HL-60/S4 treated with phorbol 12-myristate 13-acetate at 8.2 ng/mL for 4 days and 3 days (cell line): ENCODE measurements around the gene CADM2.
"Not testable (repeated sequence)": the region's sequence is repeated elsewhere in the genome, so short reads cannot be mapped to it uniquely, and the experiment has no call there.

Experiments used
- in situ Hi-C: fragments of 300-500 bp; cut with MboI; formaldehyde crosslinking; loops from 2 replicates; pipeline ENCODE4 v1.15.0; 2022; ENCODE audit warnings: low sequenced_read_pairs

Gene CADM2

DNA sequence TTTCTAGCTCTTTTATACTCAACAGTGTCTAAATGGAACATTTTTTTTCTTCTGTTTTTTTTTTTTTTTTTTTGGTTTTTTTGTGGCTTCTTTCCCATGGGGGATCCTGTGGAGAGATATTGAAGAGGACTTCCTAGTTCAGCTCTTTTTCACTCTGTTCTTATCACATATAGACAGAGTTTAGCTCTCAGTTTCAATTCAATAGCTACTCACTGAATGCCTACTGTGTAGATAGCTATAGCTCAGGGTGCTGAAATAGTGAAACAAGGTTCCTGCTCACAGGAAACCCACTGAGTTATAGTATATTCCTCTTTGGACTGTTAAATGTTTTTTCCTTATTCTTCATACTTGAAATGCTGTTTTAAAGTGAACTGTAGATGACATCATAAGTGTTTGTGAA lies 918.8 kb downstream of the CADM2 start:
- in situ Hi-C loops: no loop called here

DNA sequence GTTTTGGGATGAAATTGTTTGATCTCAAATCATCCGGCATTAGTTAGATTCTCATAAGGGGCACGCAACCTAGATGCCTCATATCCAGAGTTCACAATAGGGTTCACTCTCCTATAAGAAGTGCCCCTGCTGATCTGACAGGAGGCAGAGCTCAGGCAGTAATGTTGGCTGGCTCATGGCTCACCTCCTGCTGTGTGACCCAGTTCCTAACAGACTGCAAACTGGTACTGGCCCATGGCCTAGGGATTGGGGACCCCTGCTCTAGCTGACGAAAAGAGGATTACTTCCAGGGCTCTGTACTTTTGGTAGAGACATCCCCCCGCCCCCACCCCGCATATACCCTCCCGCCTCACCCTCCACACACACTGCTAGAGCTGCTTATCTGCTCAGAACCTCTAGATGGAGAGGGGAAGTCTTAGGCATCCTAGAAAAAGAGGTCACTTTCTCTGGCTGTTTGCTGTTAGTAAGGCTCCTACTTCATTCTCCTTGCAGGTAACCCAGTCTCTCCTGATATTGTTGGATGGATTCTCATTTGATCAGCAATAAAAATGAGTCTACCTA lies 923.1 kb downstream of the CADM2 start:
- in situ Hi-C loops: no loop called here

DNA sequence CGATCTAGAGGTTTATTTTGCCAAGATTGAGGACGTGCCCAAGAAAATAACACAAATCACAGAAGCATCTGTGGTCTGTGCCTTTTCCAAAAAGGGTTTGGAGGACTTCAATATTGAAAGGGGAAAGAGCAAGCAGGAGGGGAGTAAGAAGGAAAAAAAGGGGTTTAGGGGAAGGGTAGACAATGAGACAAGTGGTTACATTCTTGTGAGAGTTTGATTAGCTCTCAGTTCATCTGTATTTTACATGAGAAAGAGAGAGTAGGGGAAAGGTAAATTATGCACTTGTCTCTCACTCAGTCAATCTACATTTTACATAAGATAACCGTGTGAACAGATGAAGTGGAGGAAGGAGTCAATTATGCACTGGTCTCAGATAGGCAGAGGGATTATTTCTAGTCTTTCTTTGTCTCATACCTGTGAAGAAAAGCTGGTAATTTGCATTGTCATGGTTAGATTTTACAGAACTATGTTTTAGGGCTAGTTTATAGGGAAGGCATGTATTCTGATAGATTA lies 931.3 kb downstream of the CADM2 start:
- in situ Hi-C loops: no loop called here

DNA sequence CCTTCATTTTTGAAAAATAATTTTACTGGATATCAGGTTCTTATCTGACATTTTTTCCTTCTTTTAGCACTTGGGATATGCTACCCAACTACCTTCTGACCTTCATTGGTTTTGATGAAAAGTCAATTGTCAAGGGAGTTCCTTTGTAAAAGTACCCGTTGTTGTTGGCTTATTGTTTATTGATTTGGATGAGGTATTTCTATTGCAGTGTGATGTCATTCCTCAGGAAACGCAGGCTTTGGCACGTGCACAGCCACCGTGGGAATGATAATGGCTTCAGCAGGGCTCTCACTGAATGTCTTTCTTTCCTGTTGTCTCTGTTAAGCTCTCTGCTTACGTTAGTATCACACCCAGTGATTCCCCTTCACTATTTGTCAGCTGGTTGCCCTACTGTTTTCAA lies 944.6 kb downstream of the CADM2 start:
- in situ Hi-C loops: no loop called here

DNA sequence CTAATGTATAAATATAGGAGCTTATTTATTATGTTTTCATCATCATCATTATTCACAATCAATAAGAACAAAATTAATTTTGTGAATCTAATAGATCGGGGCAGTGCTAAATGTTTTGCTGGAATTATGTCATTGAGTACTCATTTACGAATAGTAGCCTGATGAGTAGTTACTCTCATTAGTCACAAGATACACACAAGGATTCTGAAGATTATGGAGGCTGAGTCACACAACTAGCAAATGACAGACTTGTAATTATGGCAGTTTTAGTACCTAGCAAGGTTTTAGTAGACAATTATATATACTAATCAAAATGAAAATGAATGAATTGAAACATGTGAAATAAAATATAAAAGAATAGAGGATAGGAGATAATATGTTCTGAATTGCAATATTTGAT lies 954.2 kb downstream of the CADM2 start:
- in situ Hi-C loops: no loop called here

DNA sequence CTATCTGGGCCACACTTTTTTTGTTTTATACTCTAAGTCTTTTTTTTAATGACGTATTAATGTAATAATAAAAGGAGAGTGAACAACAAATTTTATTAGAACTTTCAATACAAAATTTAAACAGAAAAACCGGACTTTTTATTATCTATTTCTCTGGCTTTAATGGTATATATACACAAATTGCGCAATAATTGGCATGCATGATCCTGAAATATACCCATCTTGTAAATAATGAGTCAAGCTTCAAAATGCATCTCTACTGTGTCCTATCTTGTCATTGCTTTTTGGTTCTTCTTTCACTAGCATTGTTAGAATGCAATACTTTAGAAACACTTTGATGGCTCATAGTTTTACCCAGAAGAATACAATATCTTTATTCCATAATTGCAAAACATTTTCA lies 963.6 kb downstream of the CADM2 start:
- in situ Hi-C loops: no loop called here

DNA sequence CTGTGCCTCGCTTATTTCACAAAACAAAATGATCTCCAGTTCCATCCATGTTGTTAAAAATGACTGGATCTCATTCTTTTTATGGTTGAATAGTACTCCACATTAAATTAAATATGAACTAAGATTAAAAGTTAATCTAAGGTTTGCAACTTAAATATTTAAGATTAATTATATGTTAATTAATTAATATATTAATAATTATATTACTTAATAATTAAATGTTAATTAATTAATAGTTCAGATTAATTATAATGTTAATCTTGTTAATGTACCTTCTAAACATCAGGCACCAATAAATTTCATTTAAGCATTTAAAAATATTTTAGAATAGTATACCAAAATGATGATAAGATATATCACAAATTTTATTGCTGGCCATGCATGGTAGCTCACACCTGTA lies 971.9 kb downstream of the CADM2 start:
- in situ Hi-C loops: no loop called here

DNA sequence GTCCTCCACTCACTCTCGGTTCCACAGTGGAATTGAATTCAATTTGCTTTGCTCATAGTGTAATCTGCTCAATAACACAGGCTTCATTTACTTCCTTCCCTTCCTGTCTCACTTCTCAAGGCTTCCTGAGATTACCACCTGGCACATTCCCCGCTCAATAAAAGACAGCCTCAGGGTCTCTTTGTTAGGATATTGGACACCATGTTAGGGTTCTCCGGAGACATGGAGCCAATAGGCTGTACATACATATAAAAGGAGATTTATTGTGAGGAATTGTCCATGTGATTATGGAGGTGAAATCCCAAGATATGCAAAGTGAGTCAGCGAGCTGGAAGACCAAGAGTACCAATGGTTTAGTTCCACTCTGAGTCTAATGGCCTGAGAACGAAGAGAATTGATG lies 974.5 kb downstream of the CADM2 start:
- in situ Hi-C loops: no loop called here

DNA sequence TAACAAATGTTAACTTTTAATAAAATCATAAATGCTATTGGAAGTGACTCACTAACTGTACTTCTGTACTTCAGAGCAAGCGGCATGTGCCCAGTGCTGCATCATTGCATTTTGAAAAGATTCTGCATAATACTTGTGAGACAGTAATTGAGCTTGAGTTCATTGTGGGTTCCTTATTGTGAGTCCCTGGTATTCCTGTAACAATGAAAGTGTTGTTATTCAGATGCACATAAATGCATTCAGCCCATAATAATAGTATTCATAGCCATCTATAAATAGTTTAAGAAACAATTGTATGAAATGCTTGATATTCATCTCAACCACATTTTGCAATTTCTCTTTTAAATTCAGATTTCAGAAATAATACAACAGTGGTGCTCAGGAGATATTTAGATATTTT lies 976.4 kb downstream of the CADM2 start:
- in situ Hi-C loops: no loop called here

DNA sequence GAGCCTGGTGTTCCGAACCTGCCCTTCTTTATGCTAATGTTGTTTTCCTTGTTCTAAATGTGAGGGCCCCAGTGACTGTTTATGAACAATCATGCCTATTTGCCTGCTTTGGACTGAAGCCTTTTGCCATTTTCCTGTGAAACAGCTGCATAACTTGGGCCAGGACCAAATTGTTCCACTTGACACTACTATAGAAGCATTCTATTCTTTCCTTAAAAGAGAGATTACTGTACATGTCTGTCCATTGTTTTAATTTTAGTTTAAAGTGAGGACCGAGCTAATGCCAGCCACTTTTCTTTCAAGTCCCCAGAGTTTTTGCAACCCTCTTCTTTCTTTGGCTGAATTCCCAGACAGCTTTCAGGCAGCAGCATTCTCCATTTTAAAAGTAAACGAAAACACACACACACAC lies 980.3 kb downstream of the CADM2 start:
- in situ Hi-C loops: no loop called here

DNA sequence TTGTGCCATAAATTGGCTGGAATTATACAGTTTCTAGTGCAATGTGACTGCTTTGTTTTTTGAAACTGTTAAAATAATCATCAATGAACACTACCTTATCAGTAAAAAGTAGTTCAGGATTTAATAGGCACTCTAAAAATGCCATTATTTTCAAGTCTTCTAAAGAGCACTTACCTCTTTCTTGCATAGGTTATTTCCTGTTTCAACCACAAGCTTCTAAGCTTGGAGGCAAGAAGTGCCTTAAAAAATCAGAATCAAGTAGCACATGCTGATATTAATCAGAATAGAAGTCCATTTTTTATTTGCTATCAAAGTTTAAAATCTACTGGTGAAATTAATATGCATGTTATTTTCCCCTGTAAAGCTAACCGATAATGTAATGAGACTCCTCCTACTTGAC lies 991.6 kb downstream of the CADM2 start:
- in situ Hi-C loops: no loop called here

DNA sequence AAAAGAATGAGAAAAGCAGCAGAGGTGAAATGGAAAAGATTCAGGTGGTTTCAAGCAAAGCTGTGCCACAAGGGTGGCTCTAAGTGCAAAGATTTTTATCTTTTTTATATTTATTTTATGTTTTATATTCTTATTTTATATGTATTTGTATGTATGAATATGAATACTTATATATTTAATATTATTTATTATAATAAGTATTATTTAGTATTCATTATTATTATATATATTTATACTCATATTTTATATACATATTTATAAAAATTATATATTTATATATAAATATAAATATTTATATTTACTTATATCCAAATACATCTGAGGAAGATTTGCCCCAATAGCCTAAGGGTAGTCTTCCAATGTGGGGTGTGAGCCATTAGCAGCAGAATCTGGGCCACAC lies 1002.0 kb downstream of the CADM2 start:
- in situ Hi-C loops: no loop called here

DNA sequence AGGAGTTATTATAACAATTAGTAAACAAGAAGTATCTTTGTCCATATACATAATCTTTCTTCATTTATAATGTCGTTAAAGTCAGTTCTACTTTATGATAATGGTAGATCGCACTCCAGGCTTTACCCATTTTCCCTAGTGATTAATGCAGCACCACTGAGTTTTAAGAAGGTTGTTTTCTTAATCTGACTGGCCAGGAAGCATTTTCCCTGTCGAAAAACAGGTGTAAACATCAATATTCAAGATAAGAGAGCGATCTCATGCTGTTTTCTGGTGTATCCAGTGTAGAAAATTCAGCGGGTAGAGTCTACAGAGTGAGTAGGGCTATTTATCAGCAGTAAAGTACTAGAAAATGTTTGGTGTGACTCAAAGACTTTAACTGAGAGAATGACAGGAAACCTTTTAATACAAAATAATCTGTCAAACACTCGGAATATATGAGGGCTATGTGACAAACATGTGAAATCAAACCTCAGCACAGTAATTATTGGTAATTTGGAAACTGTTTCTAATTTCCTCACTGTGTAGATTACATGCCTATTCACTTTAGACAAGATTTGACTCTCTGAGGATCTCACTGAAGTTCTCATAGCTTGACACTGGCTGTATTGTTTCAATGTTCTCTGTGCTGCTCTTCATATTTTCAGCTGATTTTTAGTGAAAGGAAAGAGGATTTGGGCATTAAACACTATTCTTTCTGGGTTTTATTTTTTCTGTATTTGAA lies 1019.0 kb downstream of the CADM2 start:
- in situ Hi-C loops: no loop called here

DNA sequence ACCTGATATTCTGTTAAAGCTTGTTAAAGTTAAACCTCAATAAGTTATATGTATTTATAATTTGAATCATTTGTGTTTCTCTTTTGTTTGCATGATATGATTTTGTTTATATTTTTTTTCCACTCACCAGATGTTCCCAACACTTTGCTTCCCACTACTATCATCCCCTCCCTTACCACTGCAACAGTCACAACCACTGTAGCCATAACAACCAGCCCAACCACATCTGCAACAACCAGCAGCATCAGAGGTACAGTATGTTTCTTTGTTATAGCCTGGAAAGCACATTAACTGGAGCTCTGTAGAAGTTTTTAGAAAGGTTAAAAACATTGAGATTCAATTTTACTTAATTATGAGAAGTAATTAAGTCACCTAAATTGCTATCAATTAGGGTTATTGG lies 1020.2 kb downstream of the CADM2 start:
- in situ Hi-C loops: no loop called here

DNA sequence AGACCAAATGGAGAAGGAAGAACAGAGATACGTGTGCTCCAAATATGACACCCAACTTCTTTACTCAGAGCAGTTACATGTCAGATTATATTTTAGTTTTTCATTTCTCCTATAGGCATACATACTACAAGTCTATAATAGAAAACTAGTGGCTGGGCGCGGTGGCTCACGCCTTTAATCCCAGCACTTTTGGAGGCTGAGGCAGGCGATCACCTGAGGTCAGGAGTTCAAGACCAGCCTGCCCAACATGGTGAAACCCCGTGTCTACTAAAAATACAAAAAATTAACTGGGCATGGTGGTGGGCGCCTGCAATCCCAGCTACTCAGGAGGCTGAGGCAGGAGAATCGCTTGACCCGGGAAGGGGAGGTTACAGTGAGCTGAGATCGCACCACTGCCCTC lies 1030.8 kb downstream of the CADM2 start:
- in situ Hi-C loops: not testable (repeated sequence)

DNA sequence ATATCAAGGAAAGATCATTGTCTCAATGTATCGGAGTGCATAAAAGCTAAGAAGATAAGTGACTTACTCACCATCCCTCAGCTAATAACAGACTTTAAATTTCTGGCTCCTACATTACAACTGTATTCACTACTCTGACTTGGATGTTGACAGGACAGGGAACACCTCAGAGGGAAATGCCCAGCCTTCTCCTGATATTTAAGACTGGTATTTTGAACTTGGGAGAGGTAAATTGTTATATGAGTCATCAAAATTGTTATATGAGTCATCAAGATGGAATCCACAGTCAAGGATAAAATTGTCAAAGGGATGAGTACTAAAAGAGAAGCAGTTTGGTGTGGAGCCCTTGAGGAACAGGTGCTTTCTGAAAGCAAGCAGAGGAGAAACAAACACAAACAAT lies 1070.8 kb downstream of the CADM2 start:
- in situ Hi-C loops: no loop called here

DNA sequence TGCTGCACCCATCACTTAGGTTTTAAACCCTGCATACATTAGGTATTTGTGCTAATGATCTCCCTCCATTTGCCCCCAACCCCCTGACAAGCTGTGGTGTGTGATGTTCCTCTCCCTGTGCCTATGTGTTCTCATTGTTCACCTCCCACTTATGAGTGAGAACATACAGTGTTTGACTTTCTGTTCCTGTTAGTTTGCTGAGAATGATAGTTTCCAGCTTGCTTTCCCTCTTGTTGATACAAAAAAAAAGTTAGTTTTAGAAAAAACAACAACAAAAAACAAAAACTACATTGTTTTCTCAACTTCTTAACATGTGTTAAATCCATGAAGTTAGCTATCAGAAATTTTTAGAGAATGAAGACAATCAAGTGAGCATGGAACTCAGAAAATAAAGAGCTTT lies 1079.1 kb downstream of the CADM2 start:
- in situ Hi-C loops: no loop called here

DNA sequence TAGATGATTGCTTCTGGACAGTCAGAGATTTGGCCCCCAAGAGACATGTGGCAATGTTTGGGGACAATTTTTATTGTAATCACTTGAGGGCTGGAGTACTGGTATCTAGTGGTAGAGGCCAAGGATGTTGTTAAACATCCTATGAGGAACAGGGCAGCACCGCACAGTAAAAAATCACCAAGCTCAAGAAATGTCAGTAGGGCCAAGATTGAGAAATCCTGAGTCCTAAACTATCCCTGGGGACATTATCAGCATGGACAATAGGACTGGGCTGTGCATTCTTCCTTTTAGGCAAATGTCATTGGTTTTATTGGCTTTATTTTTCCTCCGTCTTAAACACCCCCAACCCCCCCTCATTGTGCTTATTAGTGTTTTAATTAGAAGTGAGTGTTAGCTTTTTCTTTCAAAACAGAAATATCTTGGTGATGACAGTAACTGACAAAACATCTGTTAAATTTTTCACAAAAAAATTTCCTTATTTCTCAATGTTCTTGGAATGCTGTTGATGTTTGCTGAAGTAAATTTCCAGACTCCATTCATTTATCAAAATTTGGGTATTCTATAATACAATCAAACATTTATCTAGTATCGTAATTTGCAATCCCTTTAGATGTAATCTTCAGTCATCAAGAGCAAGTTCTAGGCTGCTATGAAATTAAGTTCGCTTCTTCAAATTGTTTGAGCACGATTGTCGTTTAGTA lies 1087.8 kb downstream of the CADM2 start:
- in situ Hi-C loops: no loop called here

DNA sequence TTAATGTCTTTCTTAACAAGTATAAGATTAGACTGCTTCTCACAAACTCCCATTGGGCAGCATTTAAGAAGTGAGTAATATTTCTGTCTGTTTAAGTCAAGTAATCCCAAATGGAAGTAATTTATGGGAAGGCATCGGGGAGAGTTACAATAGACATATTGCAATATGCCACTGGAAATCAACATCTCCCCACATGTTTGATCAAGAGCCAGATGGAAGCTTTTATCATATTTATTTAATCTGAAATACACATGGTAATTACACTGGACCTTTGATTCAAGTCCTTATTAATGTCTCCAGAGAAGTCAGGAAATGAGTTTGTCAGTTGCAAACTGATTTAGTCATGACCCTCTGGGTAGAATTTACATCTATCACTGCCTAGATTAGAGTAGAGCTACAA lies 1088.4 kb downstream of the CADM2 start:
- in situ Hi-C loops: no loop called here

DNA sequence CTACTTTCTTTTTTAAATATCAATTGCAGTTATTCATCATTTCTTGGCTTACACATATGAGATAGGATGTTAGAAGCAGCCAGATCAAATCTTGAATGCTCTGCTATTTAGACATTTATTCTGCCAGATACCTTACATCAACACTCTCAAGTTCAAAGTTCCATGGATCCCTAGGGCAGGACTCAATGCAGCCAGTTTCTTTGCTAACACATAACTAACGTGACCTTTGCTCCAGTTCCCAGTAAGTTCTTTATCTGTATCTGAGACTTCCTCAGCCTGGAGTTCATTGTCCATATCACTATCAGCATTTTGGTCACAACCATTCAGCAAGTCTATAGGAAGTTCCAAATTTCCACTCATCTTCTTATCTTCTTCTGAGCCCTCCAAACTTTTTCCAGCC lies 1092.3 kb downstream of the CADM2 start:
- in situ Hi-C loops: no loop called here

DNA sequence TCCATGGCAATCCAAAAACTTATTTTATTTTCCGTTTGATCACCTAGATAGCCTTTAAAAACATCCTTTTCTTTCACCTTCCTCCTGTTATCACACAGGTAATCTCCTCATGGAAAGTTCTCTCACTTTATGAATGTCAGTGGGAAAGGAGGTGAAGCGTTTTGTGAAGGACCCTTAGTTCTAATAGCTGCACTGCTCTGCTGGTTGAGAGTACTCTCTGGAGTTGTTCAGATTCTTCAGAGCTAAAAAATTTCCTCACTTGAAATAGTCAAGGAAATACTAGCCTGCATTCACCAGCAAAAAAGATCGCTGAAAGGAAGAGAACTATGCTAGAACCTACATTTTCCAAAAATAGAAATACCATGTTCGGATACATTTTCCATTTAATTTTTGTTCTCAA lies 1097.2 kb downstream of the CADM2 start:
- in situ Hi-C loops: no loop called here

DNA sequence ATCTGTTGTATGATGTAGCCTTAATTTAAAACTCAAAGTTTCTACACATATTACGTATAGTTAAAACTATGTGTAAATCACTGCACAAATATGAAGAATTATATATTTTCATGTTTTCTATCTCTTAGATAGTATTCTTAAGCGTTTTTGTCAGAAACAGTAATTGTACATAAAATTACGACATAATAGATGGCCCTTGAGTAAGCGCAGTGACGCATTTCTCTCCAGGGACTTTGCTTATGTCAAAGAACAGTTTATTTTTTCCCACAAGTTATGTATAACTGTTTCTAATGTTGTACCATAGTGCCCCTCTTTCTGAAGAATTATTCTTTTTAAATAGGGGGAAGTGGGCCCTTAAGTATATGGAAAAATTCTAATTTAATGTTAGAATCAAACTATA lies 1098.2 kb downstream of the CADM2 start:
- in situ Hi-C loops: no loop called here
